ENCODE results near the gene GABRD.

GABRD gene

GRCh38 chr1:2050793-2051682 is 31.9 kb downstream of the GABRD start:
- DNase-seq (ENCODE audit: low read depth in 2 of 3, low spot score in 2 of 3), result no peak

- DNase-seq (ENCODE audit: low read depth in 2 of 3, low spot score in 2 of 3), result no peak
These were observed 33.0 kb downstream of the GABRD start for GRCh38 chr1:2052054-2052679.

GRCh38 chr1:2052756-2053155 is 33.6 kb downstream of the GABRD start:
- DNase-seq (ENCODE audit: low read depth in 2 of 3, low spot score in 2 of 3), result no peak

- DNase-seq (ENCODE audit: low read depth in 2 of 3, low spot score in 2 of 3), result no peak
These were observed 34.1 kb downstream of the GABRD start for GRCh38 chr1:2053217-2053616.

GRCh38 chr1:2053784-2054376 is 34.7 kb downstream of the GABRD start:
- DNase-seq (ENCODE audit: low read depth in 2 of 3, low spot score in 2 of 3), result no peak

- DNase-seq (ENCODE audit: low read depth in 2 of 3, low spot score in 2 of 3), result no peak
These were observed 35.4 kb downstream of the GABRD start for GRCh38 chr1:2054560-2054959.

- DNase-seq (ENCODE audit: low read depth in 2 of 3, low spot score in 2 of 3), result no peak
These were observed 36.9 kb downstream of the GABRD start for GRCh38 chr1:2055911-2056575.

GRCh38 chr1:2056955-2057590 is 37.9 kb downstream of the GABRD start:
- no peak for DNase-seq (ENCODE audit: low read depth in 2 of 3, low spot score in 2 of 3)

GRCh38 chr1:2059290-2059953 is 40.3 kb downstream of the GABRD start:
- no peak for DNase-seq (ENCODE audit: low read depth in 2 of 3, low spot score in 2 of 3)

- no peak for DNase-seq (ENCODE audit: low read depth in 2 of 3, low spot score in 2 of 3)
These were observed 40.9 kb downstream of the GABRD start for GRCh38 chr1:2060072-2060471.

GRCh38 chr1:2060535-2060934 is 41.4 kb downstream of the GABRD start:
- no peak for DNase-seq (ENCODE audit: low read depth in 2 of 3, low spot score in 2 of 3)

- no peak for DNase-seq (ENCODE audit: low read depth in 2 of 3, low spot score in 2 of 3)
These were observed 42.1 kb downstream of the GABRD start for GRCh38 chr1:2061065-2061778.

GRCh38 chr1:2065699-2066098 is 46.6 kb downstream of the GABRD start:
- no peak for DNase-seq (ENCODE audit: low read depth in 2 of 3, low spot score in 2 of 3)

GRCh38 chr1:2067393-2067792 is 48.2 kb downstream of the GABRD start:
- no peak for DNase-seq (ENCODE audit: low read depth in 2 of 3, low spot score in 2 of 3)

- no peak for DNase-seq (ENCODE audit: low read depth in 2 of 3, low spot score in 2 of 3)
These were observed 48.8 kb downstream of the GABRD start for GRCh38 chr1:2067981-2068380.

- no peak for DNase-seq (ENCODE audit: low read depth in 2 of 3, low spot score in 2 of 3)
These were observed 49.8 kb downstream of the GABRD start for GRCh38 chr1:2068951-2069350.

GRCh38 chr1:2070016-2070415 is 50.9 kb downstream of the GABRD start:
- no peak for DNase-seq (ENCODE audit: low read depth in 2 of 3, low spot score in 2 of 3)

GRCh38 chr1:2070800-2071530 is 51.8 kb downstream of the GABRD start:
- no peak for DNase-seq (ENCODE audit: low read depth in 2 of 3, low spot score in 2 of 3)

- DNase-seq (ENCODE audit: low read depth in 2 of 3, low spot score in 2 of 3), result no peak
These were observed 53.1 kb downstream of the GABRD start for GRCh38 chr1:2072109-2072806.
